GM10266 (cell line): ENCODE measurements around the gene BAIAP2.

ENCODE experiments used
- DNase-seq: peaks from one replicate; pipeline ENCODE4 v3.0.0; 2012; ENCODE audit errors: extremely low spot score
- TF ChIP-seq, protein P1 (sequence below): IDR thresholded peaks from 2 replicates; pipeline ENCODE4 v1.5.1; 2012; ENCODE audit warnings: mild to moderate bottlenecking, low read depth; ENCODE audit not compliant: control insufficient read depth, insufficient read depth; ENCODE audit errors: missing control alignments

The BAIAP2 gene

DNA sequence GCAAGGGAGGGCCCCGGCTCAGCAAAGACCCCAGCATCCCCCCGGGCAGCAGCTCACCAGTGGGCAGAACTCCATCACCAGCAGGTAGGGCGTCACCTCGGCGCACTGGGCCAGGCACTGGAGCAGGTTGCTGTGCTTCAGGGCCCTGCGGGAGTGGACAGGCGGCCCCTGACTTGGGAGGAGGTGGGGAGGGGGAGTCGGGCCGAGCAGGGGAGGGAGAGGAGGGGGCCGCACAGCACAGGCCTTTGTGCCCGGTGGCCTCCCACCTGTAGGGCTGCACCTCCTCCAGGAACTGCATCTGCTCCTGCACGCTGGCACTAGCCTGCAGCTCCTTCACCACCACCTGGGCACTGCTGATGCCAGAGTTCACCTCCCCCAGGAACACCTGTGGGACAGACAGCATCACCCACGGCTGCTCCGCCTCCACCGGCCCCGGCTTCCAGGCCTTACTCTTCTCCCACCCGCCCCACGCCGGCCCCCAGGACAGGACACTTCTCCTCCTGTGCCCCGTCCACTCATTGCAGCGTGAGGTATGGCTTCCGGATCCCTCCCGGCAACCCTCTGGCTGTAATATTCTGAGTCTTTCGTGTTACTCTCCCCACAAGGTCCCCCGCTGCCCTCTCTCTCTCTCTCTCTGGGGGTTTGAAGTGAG is 92.7 kb downstream of the BAIAP2 start:
- TF ChIP-seq, protein P1, sequence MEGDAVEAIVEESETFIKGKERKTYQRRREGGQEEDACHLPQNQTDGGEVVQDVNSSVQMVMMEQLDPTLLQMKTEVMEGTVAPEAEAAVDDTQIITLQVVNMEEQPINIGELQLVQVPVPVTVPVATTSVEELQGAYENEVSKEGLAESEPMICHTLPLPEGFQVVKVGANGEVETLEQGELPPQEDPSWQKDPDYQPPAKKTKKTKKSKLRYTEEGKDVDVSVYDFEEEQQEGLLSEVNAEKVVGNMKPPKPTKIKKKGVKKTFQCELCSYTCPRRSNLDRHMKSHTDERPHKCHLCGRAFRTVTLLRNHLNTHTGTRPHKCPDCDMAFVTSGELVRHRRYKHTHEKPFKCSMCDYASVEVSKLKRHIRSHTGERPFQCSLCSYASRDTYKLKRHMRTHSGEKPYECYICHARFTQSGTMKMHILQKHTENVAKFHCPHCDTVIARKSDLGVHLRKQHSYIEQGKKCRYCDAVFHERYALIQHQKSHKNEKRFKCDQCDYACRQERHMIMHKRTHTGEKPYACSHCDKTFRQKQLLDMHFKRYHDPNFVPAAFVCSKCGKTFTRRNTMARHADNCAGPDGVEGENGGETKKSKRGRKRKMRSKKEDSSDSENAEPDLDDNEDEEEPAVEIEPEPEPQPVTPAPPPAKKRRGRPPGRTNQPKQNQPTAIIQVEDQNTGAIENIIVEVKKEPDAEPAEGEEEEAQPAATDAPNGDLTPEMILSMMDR, result no peak
- no peak for DNase-seq

DNA sequence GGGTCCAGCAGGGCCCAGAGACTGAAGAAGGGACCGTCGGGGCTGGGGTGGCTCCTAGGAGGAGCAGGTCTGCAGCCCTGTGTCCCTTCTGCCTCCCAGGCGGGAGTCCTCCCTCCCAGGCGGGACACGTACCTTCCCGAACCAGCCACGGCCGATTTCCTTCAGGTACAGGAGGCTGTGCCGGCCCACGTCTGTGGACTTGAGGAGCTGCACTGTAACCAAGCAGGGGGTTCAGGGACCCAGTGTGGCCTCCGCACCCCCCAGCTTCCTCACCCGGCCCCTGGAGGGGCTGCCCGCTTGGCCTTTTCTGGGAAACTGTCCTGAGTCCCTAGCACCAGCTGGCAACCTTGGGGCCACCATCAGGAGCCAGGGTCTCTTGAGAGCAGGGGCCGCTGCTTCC is 93.4 kb downstream of the BAIAP2 start:
- DNase-seq, result no peak
- TF ChIP-seq, protein P1, result no peak

- TF ChIP-seq, protein P1, result no peak
- no peak for DNase-seq
Measured at GRCh38 chr17:81128774-81129173, 93.8 kb downstream of the BAIAP2 start.

- DNase-seq, result no peak
- TF ChIP-seq, protein P1, result no peak
Measured at GRCh38 chr17:81129289-81129688, 94.3 kb downstream of the BAIAP2 start.

- TF ChIP-seq, protein P1, result no peak
- DNase-seq, result no peak
Measured at GRCh38 chr17:81129711-81130367, 94.9 kb downstream of the BAIAP2 start.

- no peak for DNase-seq
- TF ChIP-seq, protein P1, result no peak
Measured at GRCh38 chr17:81130385-81131361, 95.7 kb downstream of the BAIAP2 start.
